PC-3 (cell line): ENCODE results near the gene PFKFB2. TPM values are rescaled to one million over a fixed set of nuclear protein-coding genes. Genes with fewer than 3 reads are reported as not detected.
A peak's percentile ranks its signal among the peaks of the same experiment; 100 is the strongest.

Experiments used
- ATAC-seq: fragments of 200-7000 bp; cut with Tn5 transposase; 2 replicates; pipeline ENCODE4 v1.9.1; 2020; ENCODE audit warnings: mild to moderate bottlenecking, moderate library complexity
- BruUV-seq: library from RNA; stranded (reverse); fragments of 400-500 nt; replicated peaks from 2 replicates; lab custom pipeline; 2021; lab: Mats Ljungman, UMichigan
- CTCF ChIA-PET: fragments of 300-600 bp; sonication (Branson Sonifier 250); formaldehyde crosslinking; loops from one replicate; lab custom pipeline; 2022; ENCODE audit warnings: antibody characterized with exemption; lab: Charles Lee
- POLR2A ChIA-PET: fragments of 300-600 bp; sonication (Branson Sonifier 250); formaldehyde crosslinking; loops from one replicate; lab custom pipeline; 2022; ENCODE audit warnings: antibody characterized with exemption; ENCODE audit not compliant: unreplicated experiment; lab: Charles Lee
- DNase-seq: peaks from one replicate; pipeline ENCODE4 v3.0.0-alpha.2; 2015
- H2AFZ ChIP-seq: fragments of 300-600 bp; sonication (generic); 2 replicates; pipeline ENCODE4 v1.6.0; 2016; ENCODE audit warnings: antibody characterized with exemption, low read length
- H3F3A ChIP-seq: fragments of 300-600 bp; sonication (generic); one replicate; pipeline ENCODE4 v1.6.0; 2017; ENCODE audit warnings: antibody characterized with exemption, low read length, control low read depth, mild to moderate bottlenecking; ENCODE audit not compliant: unreplicated experiment
- H3K27ac ChIP-seq: fragments of 300-600 bp; sonication (generic); 2 replicates; pipeline ENCODE4 v1.5.1; 2016; ENCODE audit warnings: mild to moderate bottlenecking, low read length
- H3K27me3 ChIP-seq: fragments of 300-600 bp; sonication (generic); 2 replicates; pipeline ENCODE4 v1.6.1; 2016; ENCODE audit warnings: low read length, mixed read lengths
- H3K36me3 ChIP-seq: fragments of 300-600 bp; sonication (generic); 2 replicates; pipeline ENCODE4 v1.6.1; 2016; ENCODE audit warnings: low read depth, mixed run types, low read length, mixed read lengths
- H3K4me1 ChIP-seq: fragments of 300-600 bp; sonication (generic); 2 replicates; pipeline ENCODE4 v1.5.1; 2016; ENCODE audit warnings: low read length; ENCODE audit not compliant: insufficient read depth
- H3K4me2 ChIP-seq: fragments of 300-600 bp; sonication (generic); 2 replicates; pipeline ENCODE4 v1.6.0; 2016; ENCODE audit warnings: low read length
- H3K4me3 ChIP-seq: fragments of 300-600 bp; sonication (generic); 2 replicates; pipeline ENCODE4 v1.5.1; 2016; ENCODE audit warnings: mild to moderate bottlenecking, low read length, mixed read lengths
- H3K79me2 ChIP-seq: fragments of 300-600 bp; sonication (generic); 2 replicates; pipeline ENCODE4 v1.6.1; 2017; ENCODE audit warnings: low read length, mixed read lengths
- H3K9ac ChIP-seq: fragments of 300-600 bp; sonication (generic); 2 replicates; pipeline ENCODE4 v1.6.0; 2016; ENCODE audit warnings: mild to moderate bottlenecking, low read length
- H3K9me2 ChIP-seq: fragments of 300-600 bp; sonication (generic); replicated peaks from 2 replicates; pipeline ENCODE4 v1.6.1; 2016; ENCODE audit warnings: mixed run types, low read length, mixed read lengths
- H3K9me3 ChIP-seq: fragments of 300-600 bp; sonication (generic); 2 replicates; pipeline ENCODE4 v1.6.1; 2016; ENCODE audit warnings: low read length, mixed read lengths
- H4K20me1 ChIP-seq: fragments of 300-600 bp; sonication (generic); 2 replicates; pipeline ENCODE4 v1.6.1; 2016; ENCODE audit warnings: low read length, mixed read lengths
- CTCF ChIP-seq: fragments of 300-600 bp; sonication (generic); conservative IDR thresholded peaks from 2 replicates; pipeline ENCODE4 v1.5.1; 2017; ENCODE audit warnings: antibody characterized with exemption, low read depth, mild to moderate bottlenecking, low read length
- EZH2 ChIP-seq: fragments of 300-600 bp; sonication (generic); IDR thresholded peaks from one replicate; pipeline ENCODE4 v1.6.1; 2017; ENCODE audit warnings: antibody characterized with exemption, mild to moderate bottlenecking, low read length; ENCODE audit not compliant: unreplicated experiment
- EZH2phosphoT487 ChIP-seq: fragments of 300-600 bp; sonication (generic); IDR thresholded peaks from 2 replicates; pipeline ENCODE4 v1.6.1; 2018; ENCODE audit warnings: mild to moderate bottlenecking, antibody characterized with exemption, low read length, borderline replicate concordance
- intact Hi-C: fragments of 100-400 bp; cut with micrococcal nuclease; formaldehyde crosslinking; loops from 2 replicates; pipeline ENCODE4 v1.9.0; 2023
- total RNA-seq: library from RNA; depleted of rRNA; stranded (reverse); fragments of >200 nt; gene quantifications from 2 replicates; pipeline ENCODE4 v1.2.3, GENCODE V29; 2014

The PFKFB2 gene
- total RNA-seq, 1 experiment from 2014 or later, result 48.6 TPM

GRCh38 chr1:207024202-207025145, 28.6 kb upstream of the PFKFB2 start:
- Histone ChIP-seq H4K20me1 (no peaks in the 10 kb centered on the region), H3K9ac (peak overlapping the region; percentile 86), H3K27ac (peak overlapping the region; percentile 95), H3K27me3 (no peaks in the 10 kb centered on the region), H3K9me2 (no peaks in the 10 kb centered on the region), H2AFZ (no peak overlapping the region), H3K4me2 (0 out of 2 replicates have a peak overlapping the region, but pooled peaks have one; percentile 2), H3F3A (peaks cover 36% of the 10 kb centered on the region), H3K9me3 (no peaks in the 10 kb centered on the region), H3K36me3 (peaks cover 40% of the 10 kb centered on the region), H3K4me3 (no peak overlapping the region), H3K4me1 (peaks cover 98% of the 10 kb centered on the region), H3K79me2 (peaks cover 65% of the 10 kb centered on the region)
- POLR2A ChIA-PET, result interaction anchor here (0.5 to 2.1 kb wide), 6 partner anchors 18 to 310 kb away, joined by 3 to 12 read pairs (median 4); partner anchors contain the start of gene PFKFB2
- intact Hi-C loops, result loop anchor here (1.0 to 10.0 kb wide), 3 partner anchors 19 to 298 kb away; partner anchors contain the start of gene CD55
- DNase-seq, result no peak
- no TSS peak for BruUV-seq
- no peak for ATAC-seq
- no peak for TF ChIP-seq CTCF
- no peak for TF ChIP-seq EZH2phosphoT487
- no peak for TF ChIP-seq EZH2
- CTCF ChIA-PET, result interaction anchor here (1.1 to 2.2 kb wide), 3 partner anchors 18 to 42 kb away, joined by 4 to 9 read pairs (median 7); partner anchors contain the start of gene PFKFB2

- peaks cover 73% of the 10 kb centered on the region for H3K79me2 ChIP-seq
- H3K9me3 ChIP-seq, result no peaks in the 10 kb centered on the region
- H3K4me1 ChIP-seq, result peaks cover 98% of the 10 kb centered on the region
- POLR2A ChIA-PET, result interaction anchor here (0.6 to 2.1 kb wide), 5 partner anchors 19 to 296 kb away, joined by 3 to 12 read pairs (median 5); partner anchors contain the start of gene PFKFB2
- peak overlapping the region; percentile 47 for H3K4me2 ChIP-seq
- H4K20me1 ChIP-seq, result no peaks in the 10 kb centered on the region
- H2AFZ ChIP-seq, result no peak overlapping the region
- BruUV-seq, result no TSS peak
- peaks cover 35% of the 10 kb centered on the region for H3F3A ChIP-seq
- H3K9me2 ChIP-seq, result no peaks in the 10 kb centered on the region
- peaks cover 40% of the 10 kb centered on the region for H3K36me3 ChIP-seq
- intact Hi-C loops, result loop anchor here (1.0 to 10.0 kb wide), 3 partner anchors 20 to 297 kb away; partner anchors contain the start of gene CD55
- peak overlapping the region; percentile 95 for H3K27ac ChIP-seq
- ATAC-seq, result peak; percentile 18
- TF ChIP-seq EZH2 (no peak), CTCF (0 out of 2 replicates have a peak, but pooled peaks have one; percentile 11), EZH2phosphoT487 (no peak)
- CTCF ChIA-PET, result interaction anchor here (1.1 to 2.2 kb wide), 4 partner anchors 19 to 42 kb away, joined by 3 to 9 read pairs (median 6); partner anchors contain the start of gene PFKFB2
- H3K4me3 ChIP-seq, result peak overlapping the region; percentile 2; the same call in 1 of the 2 replicates
- DNase-seq, result peak; percentile 99
- H3K27me3 ChIP-seq, result no peaks in the 10 kb centered on the region
- peak overlapping the region; percentile 80 for H3K9ac ChIP-seq
Measured at GRCh38 chr1:207025146-207025880, 27.8 kb upstream of the PFKFB2 start.
